ENCODE measurements around the gene HIVEP1.
"Not testable (repeated sequence)": the region's sequence is repeated elsewhere in the genome, so short reads cannot be mapped to it uniquely, and the experiment has no call there.

HIVEP1 gene

DNA sequence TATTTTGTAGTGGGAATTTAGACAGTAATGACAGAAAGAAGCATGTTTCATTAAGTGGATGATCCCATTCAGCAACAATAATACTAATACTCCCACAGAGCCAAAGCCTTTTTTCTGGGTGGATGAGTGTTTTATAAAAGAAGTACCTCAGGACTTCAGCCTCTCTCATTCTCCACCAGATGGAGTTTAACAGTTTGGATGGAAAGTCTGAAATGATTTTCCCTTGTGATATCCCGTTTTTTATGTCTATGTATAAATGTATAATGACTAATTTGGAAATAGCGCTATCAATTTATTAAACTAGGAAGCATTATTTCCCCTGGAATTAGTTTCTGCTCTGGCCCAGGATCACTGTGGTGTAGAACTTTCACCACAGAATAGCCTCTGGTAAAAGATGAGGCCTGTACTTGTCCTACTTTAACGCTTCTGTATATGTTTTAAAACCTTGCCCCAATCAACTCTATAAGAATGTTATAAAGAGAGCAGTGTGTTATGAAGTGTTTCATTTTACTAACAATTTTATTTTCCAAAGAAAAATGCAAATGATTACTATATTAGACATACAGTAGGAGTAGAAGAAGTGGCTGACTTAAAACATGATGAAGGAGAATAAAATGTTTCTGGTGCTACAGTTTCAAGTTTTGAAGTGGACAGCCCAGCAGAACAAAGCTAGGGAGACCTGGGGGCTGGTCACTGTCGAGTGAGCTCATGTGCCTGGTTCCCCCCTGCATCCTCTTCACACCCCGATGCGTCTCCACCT, 135.6 kb downstream of the HIVEP1 start:
- Histone ChIP-seq H3K36me3 (ENCODE audit: control insufficient read depth in 2 of 2, insufficient read depth in 2 of 2, low read length in 2 of 2) (peaks cover 0 to 4% of the 10 kb centered on the region in 2 donors), H3K9me3 (ENCODE audit: control insufficient read depth in 2 of 2, low read length in 2 of 2) (no peaks in the 10 kb centered on the region), H3K4me1 (ENCODE audit: control insufficient read depth, insufficient read depth, low read length) (no peaks in the 10 kb centered on the region), H3K9ac (ENCODE audit: low read length in 2 of 2) (no peak overlapping the region), H3K4me3 (ENCODE audit: low read length in 2 of 2) (no peak overlapping the region), H3K27me3 (ENCODE audit: control insufficient read depth in 1 of 2, insufficient read depth in 2 of 2, low read length in 2 of 2) (no peaks in the 10 kb centered on the region), H3K27ac (ENCODE audit: low read length) (no peak overlapping the region)

- H3K36me3 ChIP-seq (ENCODE audit: control insufficient read depth in 2 of 2, insufficient read depth in 2 of 2, low read length in 2 of 2) = peaks cover 0 to 4% of the 10 kb centered on the region in 2 donors
- H3K9me3 ChIP-seq (ENCODE audit: control insufficient read depth in 2 of 2, low read length in 2 of 2) = no peaks in the 10 kb centered on the region
- H3K27ac ChIP-seq (ENCODE audit: low read length) = no peak overlapping the region
- no peaks in the 10 kb centered on the region for H3K27me3 ChIP-seq (ENCODE audit: control insufficient read depth in 1 of 2, insufficient read depth in 2 of 2, low read length in 2 of 2)
- H3K9ac ChIP-seq (ENCODE audit: low read length in 2 of 2) = no peak overlapping the region
- no peak overlapping the region for H3K4me3 ChIP-seq (ENCODE audit: low read length in 2 of 2)
- H3K4me1 ChIP-seq (ENCODE audit: control insufficient read depth, insufficient read depth, low read length) = no peaks in the 10 kb centered on the region
Observed at GRCh38 chr6:12148317-12148801, 136.2 kb downstream of the HIVEP1 start.

DNA sequence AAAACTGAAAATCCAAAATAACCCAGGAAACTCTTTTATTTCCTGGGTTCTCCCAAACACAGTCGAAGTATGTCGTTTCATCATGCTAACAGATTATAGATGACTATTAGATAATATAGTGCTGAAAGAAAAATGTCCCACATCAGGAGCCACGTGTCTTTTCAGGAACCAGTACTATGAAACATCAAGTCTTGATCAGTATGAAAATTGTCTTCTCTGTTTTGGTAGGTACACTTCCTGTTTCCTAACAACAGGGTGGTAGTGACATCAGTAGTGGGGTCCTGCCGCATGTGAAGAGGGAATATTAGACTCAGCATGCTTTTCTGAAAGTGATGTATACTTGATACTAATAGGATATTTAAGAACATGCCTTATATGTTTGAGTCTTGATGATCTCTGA, 136.7 kb downstream of the HIVEP1 start:
- Histone ChIP-seq H3K4me3 (ENCODE audit: low read length in 2 of 2) (no peak overlapping the region), H3K9me3 (ENCODE audit: control insufficient read depth in 2 of 2, low read length in 2 of 2) (no peaks in the 10 kb centered on the region), H3K27ac (ENCODE audit: low read length) (no peak overlapping the region), H3K9ac (ENCODE audit: low read length in 2 of 2) (no peak overlapping the region), H3K27me3 (ENCODE audit: control insufficient read depth in 1 of 2, insufficient read depth in 2 of 2, low read length in 2 of 2) (no peaks in the 10 kb centered on the region), H3K36me3 (ENCODE audit: control insufficient read depth in 2 of 2, insufficient read depth in 2 of 2, low read length in 2 of 2) (peaks cover 0 to 4% of the 10 kb centered on the region in 2 donors), H3K4me1 (ENCODE audit: control insufficient read depth, insufficient read depth, low read length) (no peaks in the 10 kb centered on the region)

DNA sequence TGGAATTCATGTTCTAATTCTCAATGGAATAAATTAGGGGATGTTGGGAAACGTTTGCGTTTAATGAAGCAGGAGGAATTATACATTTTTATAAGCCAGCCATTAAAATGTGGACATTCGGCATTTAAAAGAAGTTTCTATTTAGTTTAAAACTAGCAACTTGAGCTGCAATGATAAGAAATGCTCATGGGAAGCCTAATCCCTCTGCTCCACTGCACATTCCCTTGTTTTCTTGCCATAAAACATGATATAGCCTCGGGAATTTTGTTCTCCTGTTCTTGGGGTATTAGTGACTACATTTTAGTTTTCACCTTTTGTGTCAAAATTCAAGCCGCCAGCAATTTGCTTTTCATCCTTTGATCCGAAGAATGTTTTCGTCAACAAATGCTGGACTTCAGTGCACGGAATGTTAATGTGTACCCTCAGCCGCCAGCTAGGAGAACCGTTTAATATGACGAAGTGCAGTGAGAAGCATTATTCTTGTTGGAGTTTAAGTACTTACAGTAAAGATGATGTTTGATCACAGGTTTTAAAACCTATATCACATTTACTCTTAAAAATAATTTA, 137.9 kb downstream of the HIVEP1 start:
- no peak overlapping the region for H3K4me3 ChIP-seq (ENCODE audit: low read length in 2 of 2)
- no peak overlapping the region for H3K27ac ChIP-seq (ENCODE audit: low read length)
- no peaks in the 10 kb centered on the region for H3K9me3 ChIP-seq (ENCODE audit: control insufficient read depth in 2 of 2, low read length in 2 of 2)
- H3K27me3 ChIP-seq (ENCODE audit: control insufficient read depth in 1 of 2, insufficient read depth in 2 of 2, low read length in 2 of 2) = no peaks in the 10 kb centered on the region
- H3K36me3 ChIP-seq (ENCODE audit: control insufficient read depth in 2 of 2, insufficient read depth in 2 of 2, low read length in 2 of 2) = peaks cover 0 to 4% of the 10 kb centered on the region in 2 donors
- H3K4me1 ChIP-seq (ENCODE audit: control insufficient read depth, insufficient read depth, low read length) = no peaks in the 10 kb centered on the region
- no peak overlapping the region for H3K9ac ChIP-seq (ENCODE audit: low read length in 2 of 2)

DNA sequence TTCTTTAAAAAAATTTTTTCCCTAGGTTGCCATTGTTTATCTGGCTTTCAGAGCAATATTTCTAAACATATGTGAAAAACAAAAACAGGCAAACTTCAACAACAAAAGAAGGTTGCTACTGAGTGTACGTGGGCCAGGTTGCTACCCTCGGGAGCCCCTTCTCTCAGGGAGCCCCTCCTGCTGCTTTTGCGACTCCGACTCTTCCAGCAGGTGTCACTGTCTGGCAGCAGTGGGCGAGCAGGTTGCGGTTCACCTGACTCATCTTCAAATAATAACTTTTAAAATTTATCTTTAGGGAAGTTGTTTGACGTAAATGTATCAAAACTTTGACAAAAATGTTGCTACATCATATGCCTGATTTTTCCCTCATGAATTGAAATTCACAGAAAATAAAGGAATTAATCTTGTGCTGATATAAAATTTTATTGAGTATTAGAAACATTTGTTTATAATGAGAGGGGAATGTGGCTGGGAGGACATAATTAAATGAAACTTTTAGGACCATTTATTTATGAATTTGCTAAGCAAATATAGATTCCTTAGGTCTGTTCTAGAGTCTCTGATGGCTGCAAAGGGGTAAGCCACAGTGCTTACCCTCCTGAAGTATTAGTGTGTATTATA, 138.8 kb downstream of the HIVEP1 start:
- Histone ChIP-seq H3K4me3 (ENCODE audit: low read length in 2 of 2) (no peak overlapping the region), H3K4me1 (ENCODE audit: control insufficient read depth, insufficient read depth, low read length) (no peaks in the 10 kb centered on the region), H3K9ac (ENCODE audit: low read length in 2 of 2) (no peak overlapping the region), H3K27me3 (ENCODE audit: control insufficient read depth in 1 of 2, insufficient read depth in 2 of 2, low read length in 2 of 2) (no peaks in the 10 kb centered on the region), H3K9me3 (ENCODE audit: control insufficient read depth in 2 of 2, low read length in 2 of 2) (no peaks in the 10 kb centered on the region), H3K36me3 (ENCODE audit: control insufficient read depth in 2 of 2, insufficient read depth in 2 of 2, low read length in 2 of 2) (peaks cover 0 to 4% of the 10 kb centered on the region in 2 donors), H3K27ac (ENCODE audit: low read length) (no peak overlapping the region)

GRCh38 chr6:12151433-12151820, 139.3 kb downstream of the HIVEP1 start:
- Histone ChIP-seq H3K4me3 (ENCODE audit: low read length in 2 of 2) (no peak overlapping the region), H3K27ac (ENCODE audit: low read length) (no peak overlapping the region), H3K9ac (ENCODE audit: low read length in 2 of 2) (no peak overlapping the region), H3K9me3 (ENCODE audit: control insufficient read depth in 2 of 2, low read length in 2 of 2) (no peaks in the 10 kb centered on the region), H3K27me3 (ENCODE audit: control insufficient read depth in 1 of 2, insufficient read depth in 2 of 2, low read length in 2 of 2) (no peaks in the 10 kb centered on the region), H3K4me1 (ENCODE audit: control insufficient read depth, insufficient read depth, low read length) (no peaks in the 10 kb centered on the region), H3K36me3 (ENCODE audit: control insufficient read depth in 2 of 2, insufficient read depth in 2 of 2, low read length in 2 of 2) (peaks cover 0 to 4% of the 10 kb centered on the region in 2 donors)

DNA sequence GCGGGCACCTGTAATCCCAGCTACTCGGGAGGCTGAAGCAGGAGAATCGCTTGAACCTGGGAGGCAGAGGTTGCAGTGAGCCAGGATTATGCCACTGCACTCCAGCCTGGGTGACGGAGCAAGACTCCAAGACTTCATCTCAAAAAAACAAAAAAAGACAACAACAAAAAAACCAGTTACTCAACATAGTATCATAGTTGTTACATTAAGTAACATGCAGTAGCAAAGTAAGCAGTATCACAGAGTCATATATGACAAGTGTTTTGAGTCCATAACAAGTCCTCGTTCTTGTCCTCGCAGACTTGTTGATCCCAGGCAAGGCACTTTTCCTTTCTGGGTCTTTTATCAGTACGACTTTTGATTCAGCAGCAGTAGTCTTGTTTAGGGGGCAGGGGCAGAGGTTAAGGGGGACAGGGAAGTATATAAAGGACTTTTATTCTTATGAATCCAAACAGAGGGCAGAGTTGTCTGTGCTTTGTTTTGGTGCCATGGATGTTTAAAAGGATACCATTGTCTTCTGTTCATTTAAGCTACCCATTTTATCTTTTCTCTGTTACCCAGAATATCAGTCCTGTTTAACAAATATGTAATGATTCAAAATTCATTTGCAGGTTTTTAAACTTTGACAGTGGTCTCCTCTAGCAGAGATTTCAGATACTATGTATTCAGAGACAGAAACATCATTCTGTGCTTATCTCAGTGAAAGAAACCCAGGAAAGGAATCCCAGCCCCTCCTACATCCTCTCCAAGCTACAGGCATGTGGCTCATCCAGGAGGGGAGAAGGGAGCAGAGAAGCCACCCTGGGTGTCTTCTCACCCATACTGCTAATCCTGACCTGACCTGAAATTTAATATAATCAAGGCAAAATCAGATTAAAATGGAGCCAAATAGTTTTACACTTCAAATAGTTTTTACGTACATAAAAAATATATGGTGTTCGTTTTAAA, 140.2 kb downstream of the HIVEP1 start:
- Histone ChIP-seq H3K36me3 (ENCODE audit: control insufficient read depth in 2 of 2, insufficient read depth in 2 of 2, low read length in 2 of 2) (peaks cover 0 to 4% of the 10 kb centered on the region in 2 donors), H3K4me3 (ENCODE audit: low read length in 2 of 2) (no peak overlapping the region), H3K27me3 (ENCODE audit: control insufficient read depth in 1 of 2, insufficient read depth in 2 of 2, low read length in 2 of 2) (no peaks in the 10 kb centered on the region), H3K4me1 (ENCODE audit: control insufficient read depth, insufficient read depth, low read length) (no peaks in the 10 kb centered on the region), H3K27ac (ENCODE audit: low read length) (no peak overlapping the region), H3K9me3 (ENCODE audit: control insufficient read depth in 2 of 2, low read length in 2 of 2) (no peaks in the 10 kb centered on the region), H3K9ac (ENCODE audit: low read length in 2 of 2) (no peak overlapping the region)

DNA sequence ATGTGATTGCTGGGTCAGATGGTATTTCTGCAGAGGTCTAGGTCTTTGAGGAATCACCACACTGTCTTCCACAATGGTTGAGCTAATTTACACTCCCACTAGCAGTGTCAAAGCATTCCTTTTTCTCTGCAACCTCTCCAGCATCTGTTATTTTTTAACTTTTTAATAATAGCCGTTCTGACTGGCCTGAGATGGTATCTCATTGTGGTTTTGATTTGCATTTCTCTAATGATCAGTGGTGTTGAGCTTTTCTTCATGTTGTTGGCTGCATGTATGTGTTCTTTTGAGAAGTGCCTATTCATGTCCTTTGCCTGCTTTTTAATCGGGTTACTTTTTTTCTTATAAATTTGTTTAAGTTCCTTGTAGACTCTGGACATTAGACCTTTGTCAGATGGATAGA, 143.7 kb downstream of the HIVEP1 start:
- H3K36me3 ChIP-seq (ENCODE audit: control insufficient read depth in 2 of 2, insufficient read depth in 2 of 2, low read length in 2 of 2); H3K4me1 ChIP-seq (ENCODE audit: control insufficient read depth, insufficient read depth, low read length); H3K9ac ChIP-seq (ENCODE audit: low read length in 2 of 2); H3K4me3 ChIP-seq (ENCODE audit: low read length in 2 of 2); H3K27ac ChIP-seq (ENCODE audit: low read length); H3K27me3 ChIP-seq (ENCODE audit: control insufficient read depth in 1 of 2, insufficient read depth in 2 of 2, low read length in 2 of 2); H3K9me3 ChIP-seq (ENCODE audit: control insufficient read depth in 2 of 2, low read length in 2 of 2): not testable (repeated sequence)

DNA sequence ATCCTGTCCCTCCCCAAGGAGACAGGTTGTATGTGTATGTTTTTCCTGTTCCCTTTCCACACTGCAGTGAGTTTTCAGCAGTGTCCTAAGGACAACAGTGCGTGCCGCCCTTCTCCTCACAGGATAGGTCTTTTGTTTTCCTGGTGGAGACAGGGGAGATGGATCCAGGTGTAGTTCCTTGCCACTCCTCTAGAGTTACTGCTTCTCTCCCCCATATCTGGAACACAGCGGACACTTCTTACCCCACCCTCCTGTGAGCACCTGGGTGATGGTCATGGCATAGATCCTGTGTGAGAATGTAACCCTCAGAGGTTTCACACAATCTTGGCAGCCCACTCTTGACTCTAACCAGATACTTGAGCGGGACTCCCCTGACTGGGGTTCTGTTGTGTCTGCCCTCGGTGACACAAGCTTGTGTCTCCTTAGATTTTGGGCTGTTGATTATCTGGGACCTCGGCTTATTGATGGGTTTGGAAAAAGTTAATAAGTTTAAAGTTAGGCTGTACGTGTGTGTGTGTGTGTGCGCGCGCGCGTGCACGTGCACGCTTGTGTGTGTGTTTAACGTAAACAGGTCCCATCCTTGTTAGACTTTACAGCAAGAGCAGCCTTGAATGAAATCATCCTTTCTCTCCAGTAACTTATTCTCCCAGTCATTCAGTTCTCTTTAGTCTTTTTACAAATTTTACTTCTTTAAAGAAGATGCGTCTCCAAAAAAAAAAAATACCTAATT, 146.7 kb downstream of the HIVEP1 start:
- no peak overlapping the region for H3K27ac ChIP-seq (ENCODE audit: low read length)
- no peak overlapping the region for H3K9ac ChIP-seq (ENCODE audit: low read length in 2 of 2)
- H3K36me3 ChIP-seq (ENCODE audit: control insufficient read depth in 2 of 2, insufficient read depth in 2 of 2, low read length in 2 of 2) = peaks cover 11 to 18% of the 10 kb centered on the region in 2 donors
- no peaks in the 10 kb centered on the region for H3K9me3 ChIP-seq (ENCODE audit: control insufficient read depth in 2 of 2, low read length in 2 of 2)
- H3K27me3 ChIP-seq (ENCODE audit: control insufficient read depth in 1 of 2, insufficient read depth in 2 of 2, low read length in 2 of 2) = no peaks in the 10 kb centered on the region
- no peaks in the 10 kb centered on the region for H3K4me1 ChIP-seq (ENCODE audit: control insufficient read depth, insufficient read depth, low read length)
- no peak overlapping the region for H3K4me3 ChIP-seq (ENCODE audit: low read length in 2 of 2)

DNA sequence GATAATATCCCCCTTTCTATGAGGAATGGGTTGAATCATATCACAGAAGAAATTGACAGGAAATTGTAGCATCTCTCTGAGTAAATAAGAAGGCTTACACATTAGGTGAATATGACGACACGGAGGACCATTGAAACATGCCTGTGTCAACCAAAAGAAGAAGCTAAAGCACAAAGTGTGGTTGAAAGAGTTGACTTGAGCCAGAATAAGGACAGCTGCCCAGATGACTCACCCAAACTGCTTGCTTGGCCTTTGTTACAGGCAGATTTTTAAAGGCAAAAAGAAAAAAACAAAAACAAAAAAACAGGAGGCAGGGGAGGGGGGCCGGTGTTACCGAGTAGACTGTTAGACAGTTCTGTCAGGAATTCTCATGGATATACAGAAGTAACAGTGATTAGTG, 148.2 kb downstream of the HIVEP1 start:
- Histone ChIP-seq H3K36me3 (ENCODE audit: control insufficient read depth in 2 of 2, insufficient read depth in 2 of 2, low read length in 2 of 2) (peaks cover 16 to 23% of the 10 kb centered on the region in 2 donors), H3K9me3 (ENCODE audit: control insufficient read depth in 2 of 2, low read length in 2 of 2) (no peaks in the 10 kb centered on the region), H3K9ac (ENCODE audit: low read length in 2 of 2) (no peak overlapping the region), H3K4me1 (ENCODE audit: control insufficient read depth, insufficient read depth, low read length) (no peaks in the 10 kb centered on the region), H3K27ac (ENCODE audit: low read length) (no peak overlapping the region), H3K27me3 (ENCODE audit: control insufficient read depth in 1 of 2, insufficient read depth in 2 of 2, low read length in 2 of 2) (no peaks in the 10 kb centered on the region), H3K4me3 (ENCODE audit: low read length in 2 of 2) (no peak overlapping the region)

Data from stomach smooth muscle (tissue), 2 donors.